HepG2 (cell line): ENCODE results near the gene NEDD8. TPM values are rescaled to one million over a fixed set of nuclear protein-coding genes. Genes with fewer than 3 reads are reported as not detected.

Experiments
- ATF6 ChIP-seq: sonication (generic); formaldehyde crosslinking; conservative IDR thresholded peaks from 2 replicates; pipeline ENCODE4 v1.4.0; 2020; ENCODE audit warnings: missing genetic modification reagents
- HES4 ChIP-seq: sonication (generic); formaldehyde crosslinking; IDR thresholded peaks from 2 replicates; pipeline ENCODE4 v1.9.0; 2021; ENCODE audit warnings: mild to moderate bottlenecking, missing genetic modification reagents, borderline replicate concordance
- HHEX ChIP-seq: IDR thresholded peaks from 2 replicates; pipeline ENCODE4 v1.6.1; 2016; ENCODE audit warnings: control low read depth
- HOMEZ ChIP-seq: IDR thresholded peaks from 2 replicates; pipeline ENCODE4 v1.6.1; 2016; ENCODE audit warnings: low read depth
- NBN ChIP-seq: fragments of 450-650 bp; conservative IDR thresholded peaks from 2 replicates; pipeline ENCODE4 v1.6.1; 2017
- NR0B2 ChIP-seq: sonication (generic); formaldehyde crosslinking; IDR thresholded peaks from 2 replicates; pipeline ENCODE4 v1.4.0; 2020; ENCODE audit warnings: mild to moderate bottlenecking, missing genetic modification reagents
- REL ChIP-seq: sonication (generic); formaldehyde crosslinking; conservative IDR thresholded peaks from 2 replicates; pipeline ENCODE4 v1.8.0; 2022; ENCODE audit warnings: mild to moderate bottlenecking, missing genetic modification reagents, moderate library complexity
- REPIN1 ChIP-seq: sonication (generic); formaldehyde crosslinking; IDR thresholded peaks from 2 replicates; pipeline ENCODE4 v1.8.0; 2022; ENCODE audit warnings: missing genetic modification reagents, low read depth, mild to moderate bottlenecking, borderline replicate concordance
- STAT6 ChIP-seq: sonication (generic); formaldehyde crosslinking; IDR thresholded peaks from 2 replicates; pipeline ENCODE4 v1.4.0; 2020; ENCODE audit warnings: missing genetic modification reagents, mild to moderate bottlenecking, borderline replicate concordance
- TAF1 ChIP-seq: sonication (generic); formaldehyde crosslinking; IDR thresholded peaks from 2 replicates; pipeline ENCODE4 v1.4.0; 2020; ENCODE audit warnings: missing genetic modification reagents
- TBX2 ChIP-seq: sonication (generic); formaldehyde crosslinking; IDR thresholded peaks from 2 replicates; pipeline ENCODE4 v1.5.0; 2020; ENCODE audit warnings: missing genetic modification reagents, mild to moderate bottlenecking, borderline replicate concordance
- ZBTB26 ChIP-seq: IDR thresholded peaks from 2 replicates; pipeline ENCODE4 v1.6.1; 2016; ENCODE audit warnings: missing compliant biosample characterization, missing genetic modification reagents, borderline replicate concordance
- ZBTB46 ChIP-seq: sonication (generic); formaldehyde crosslinking; IDR thresholded peaks from 2 replicates; pipeline ENCODE4 v1.4.0; 2020; ENCODE audit warnings: mild to moderate bottlenecking, missing genetic modification reagents, borderline replicate concordance
- ZNF12 ChIP-seq: sonication (generic); formaldehyde crosslinking; IDR thresholded peaks from 2 replicates; pipeline ENCODE4 v1.5.0; 2020; ENCODE audit warnings: missing genetic modification reagents
- ZNF143 ChIP-seq: sonication (generic); formaldehyde crosslinking; IDR thresholded peaks from 2 replicates; pipeline ENCODE4 v1.4.0; 2020; ENCODE audit warnings: missing genetic modification reagents
- ZNF260 ChIP-seq: sonication (generic); formaldehyde crosslinking; IDR thresholded peaks from 2 replicates; pipeline ENCODE4 v1.4.0; 2020; ENCODE audit warnings: missing genetic modification reagents, low read depth, mild to moderate bottlenecking, borderline replicate concordance
- ZNF556 ChIP-seq: sonication (generic); formaldehyde crosslinking; IDR thresholded peaks from 2 replicates; pipeline ENCODE4 v1.4.0; 2020; ENCODE audit warnings: mild to moderate bottlenecking, missing genetic modification reagents, borderline replicate concordance
- ZNF652 ChIP-seq: IDR thresholded peaks from 2 replicates; pipeline ENCODE4 v1.6.1; 2016; ENCODE audit warnings: low read depth, borderline replicate concordance
- ZNF768 ChIP-seq: sonication (generic); formaldehyde crosslinking; IDR thresholded peaks from 2 replicates; pipeline ENCODE4 v1.4.0; 2020; ENCODE audit warnings: missing genetic modification reagents
- polyA plus RNA-seq, 8 experiments: library from polyadenylated mRNA; depleted of rRNA in 3 of 8; stranded (reverse) in 7 of 8; unstranded in 1 of 8; fragments of >200 nt; fragmentation: Illumina TruSeq in 4 of 8; extraction: Trizol in 4 of 8; gene quantifications; 2 replicates each; pipeline versions ENCODE4 v1.2.1 to v1.2.3, GENCODE V29; 2011 to 2016; ENCODE audit warnings: low read depth in 4 of 8, missing spikeins in 1 of 8, mixed read lengths in 1 of 8; ENCODE audit not compliant: insufficient read depth in 1 of 8
- total RNA-seq, 5 experiments: library from RNA; depleted of rRNA; stranded (reverse); fragments of >200 nt; fragmentation: Illumina TruSeq; extraction: Trizol; gene quantifications; 2 replicates each; pipeline ENCODE4 v1.2.3, GENCODE V29; 2016; ENCODE audit warnings: low read depth in 1 of 5

Gene NEDD8
- total and polyA plus RNA-seq, 2 of the 13 experiments (the other 11 are each of a cell fraction or from before 2014, with no cell fraction given) = 535 to 713 TPM

GRCh38 chr14:24271134-24271833, 39.1 kb upstream of the NEDD8 start, which contains the start of gene RABGGTA (continued):
- TF ChIP-seq ZBTB46 (CRISPR knock-in tag) (peak; percentile 98; the same call in 1 of the 2 replicates), TAF1 (CRISPR knock-in tag) (peak; percentile 90), ZNF768 (CRISPR knock-in tag) (peak; percentile 92), ZNF260 (CRISPR knock-in tag) (no peak), REPIN1 (CRISPR knock-in tag) (peak; percentile 100), NR0B2 (CRISPR knock-in tag) (peak; percentile 99), STAT6 (CRISPR knock-in tag) (peak; percentile 85; the same call in 1 of the 2 replicates), ZNF12 (CRISPR knock-in tag) (peak; percentile 80; the same call in 1 of the 2 replicates), ZNF556 (CRISPR knock-in tag) (peak; percentile 100), HES4 (CRISPR knock-in tag) (peak; percentile 88), NBN (no peak), ZBTB26 (peak; percentile 95), HOMEZ (CRISPR knock-in tag) (peak; percentile 100), TBX2 (CRISPR knock-in tag) (peak; percentile 98), REL (peak; percentile 98), HHEX (peak; percentile 60; the same call in 1 of the 2 replicates), ATF6 (peak; percentile 98), ZNF143 (CRISPR knock-in tag) (peak; percentile 79), ZNF652 (CRISPR knock-in tag) (no peak; the same call in none of the 2 replicates)
